ENCODE data around the gene HDHD3. TPM values are rescaled to one million over a fixed set of nuclear protein-coding genes. Genes with fewer than 3 reads are reported as not detected.

Gene HDHD3, protein sequence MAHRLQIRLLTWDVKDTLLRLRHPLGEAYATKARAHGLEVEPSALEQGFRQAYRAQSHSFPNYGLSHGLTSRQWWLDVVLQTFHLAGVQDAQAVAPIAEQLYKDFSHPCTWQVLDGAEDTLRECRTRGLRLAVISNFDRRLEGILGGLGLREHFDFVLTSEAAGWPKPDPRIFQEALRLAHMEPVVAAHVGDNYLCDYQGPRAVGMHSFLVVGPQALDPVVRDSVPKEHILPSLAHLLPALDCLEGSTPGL
- total RNA-seq = 9.1 to 10.7 TPM (median 10.2 TPM) in 3 replicates
- long read RNA-seq, transcript HDHD3-202 (3 exons, 1,497 nt) = major isoform, 14 of 27 reads
- long read RNA-seq, transcript HDHD3-203 (3 exons, 913 nt) = minor isoform, 11 of 27 reads
- long read RNA-seq, partial matches to known transcripts = 2 of 27 reads
- long read RNA-seq, other reads (novel, unspliced or antisense) = 0 of 27 reads

DNA sequence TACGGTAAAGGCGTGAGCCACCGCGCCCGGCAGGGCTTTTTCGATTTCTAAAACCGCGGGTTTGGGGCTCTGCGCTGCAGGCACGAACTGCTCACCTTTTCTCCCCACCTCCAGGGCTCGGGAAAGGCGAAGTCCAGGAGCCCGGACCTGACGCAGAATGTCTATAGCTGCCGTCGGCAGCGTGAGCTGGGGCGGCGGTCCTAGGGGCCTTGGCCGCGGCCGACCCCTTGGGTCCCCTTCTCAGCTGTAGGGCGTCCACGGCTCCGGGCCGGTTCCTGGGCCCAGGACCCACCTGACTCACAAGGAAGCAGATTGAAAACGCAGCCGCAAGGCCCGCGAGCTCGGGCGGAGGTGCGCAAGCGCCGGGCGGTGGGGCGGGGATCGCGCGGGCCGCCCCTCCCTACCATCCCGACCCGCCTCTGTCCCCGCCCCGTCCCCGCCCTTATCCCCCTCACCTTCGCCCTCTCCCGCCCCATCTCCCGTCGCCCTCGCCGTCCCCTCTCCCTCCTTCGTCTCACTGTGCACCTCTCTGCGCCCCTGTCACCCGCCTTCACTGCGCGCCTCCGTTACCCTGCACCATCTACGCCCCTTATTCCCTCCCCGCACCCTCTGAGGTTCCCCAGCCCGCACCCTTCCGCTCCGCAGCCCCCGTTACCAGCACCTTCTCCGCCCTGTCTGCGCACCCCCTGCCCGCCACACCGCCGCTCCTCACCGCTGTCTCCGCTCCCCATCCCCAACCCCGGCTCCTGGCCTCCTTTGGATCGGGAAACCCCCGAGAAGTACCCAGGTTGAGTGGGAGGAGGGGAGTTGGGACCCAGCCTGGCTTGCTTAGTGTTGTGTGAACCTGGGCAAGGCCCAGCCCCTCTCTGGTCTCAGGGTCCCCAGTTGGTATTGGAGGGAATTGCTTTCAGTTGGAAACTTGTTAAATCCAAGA lies at the start of gene HDHD3:
TSS of gene HDHD3 (minus strand) at position 353 of the 934 bp plus-strand sequence. CDS start 2,632 bp downstream, outside the sequence.
- H3K27me3 Mint-ChIP-seq (ENCODE audit: low read depth) = no peaks in the 10 kb centered on the region
- DNase-seq (ENCODE audit: low spot score) = no peak
- peaks cover 3% of the 10 kb centered on the region for H3K36me3 Mint-ChIP-seq (ENCODE audit: low read depth)
- peaks cover 6% of the 10 kb centered on the region for H3K4me1 Mint-ChIP-seq (ENCODE audit: low read depth)
- TF ChIP-seq, protein P1, sequence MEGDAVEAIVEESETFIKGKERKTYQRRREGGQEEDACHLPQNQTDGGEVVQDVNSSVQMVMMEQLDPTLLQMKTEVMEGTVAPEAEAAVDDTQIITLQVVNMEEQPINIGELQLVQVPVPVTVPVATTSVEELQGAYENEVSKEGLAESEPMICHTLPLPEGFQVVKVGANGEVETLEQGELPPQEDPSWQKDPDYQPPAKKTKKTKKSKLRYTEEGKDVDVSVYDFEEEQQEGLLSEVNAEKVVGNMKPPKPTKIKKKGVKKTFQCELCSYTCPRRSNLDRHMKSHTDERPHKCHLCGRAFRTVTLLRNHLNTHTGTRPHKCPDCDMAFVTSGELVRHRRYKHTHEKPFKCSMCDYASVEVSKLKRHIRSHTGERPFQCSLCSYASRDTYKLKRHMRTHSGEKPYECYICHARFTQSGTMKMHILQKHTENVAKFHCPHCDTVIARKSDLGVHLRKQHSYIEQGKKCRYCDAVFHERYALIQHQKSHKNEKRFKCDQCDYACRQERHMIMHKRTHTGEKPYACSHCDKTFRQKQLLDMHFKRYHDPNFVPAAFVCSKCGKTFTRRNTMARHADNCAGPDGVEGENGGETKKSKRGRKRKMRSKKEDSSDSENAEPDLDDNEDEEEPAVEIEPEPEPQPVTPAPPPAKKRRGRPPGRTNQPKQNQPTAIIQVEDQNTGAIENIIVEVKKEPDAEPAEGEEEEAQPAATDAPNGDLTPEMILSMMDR (IDR thresholded peaks at IDR 0.05) = no peak
- no peaks in the 10 kb centered on the region for H3K9me3 Mint-ChIP-seq (ENCODE audit: low read depth)
- peak within 1 kb of the TSS; percentile 78 for H3K4me3 Mint-ChIP-seq (ENCODE audit: unreplicated experiment)
- H3K27ac Mint-ChIP-seq (ENCODE audit: unreplicated experiment) = no peak within 1 kb of the TSS

DNA sequence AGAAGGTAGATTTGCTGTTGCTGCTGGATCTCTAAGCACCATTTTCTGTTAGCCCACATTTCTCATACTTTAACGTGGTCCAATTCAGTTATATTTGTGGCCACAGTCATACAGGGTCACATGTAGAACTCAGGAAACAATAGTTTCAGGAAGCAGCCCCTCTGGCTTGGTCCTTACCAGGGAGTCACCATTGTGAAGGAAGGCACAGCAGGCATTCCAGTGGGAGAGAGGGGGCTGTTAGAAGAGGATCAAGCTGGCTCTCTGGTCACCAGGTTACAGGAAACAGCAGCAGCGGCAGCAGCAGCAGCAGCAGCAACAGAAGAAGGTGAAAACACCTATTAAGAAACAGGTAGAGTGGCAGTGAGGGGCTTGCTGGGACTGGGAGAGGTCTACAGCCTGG lies 48.3 kb upstream of the HDHD3 start:
- TF ChIP-seq, protein P1 (IDR thresholded peaks at IDR 0.05) = no peak
- no peak overlapping the region for H3K4me3 Mint-ChIP-seq (ENCODE audit: unreplicated experiment)
- H3K36me3 Mint-ChIP-seq (ENCODE audit: low read depth) = no peaks in the 10 kb centered on the region
- H3K9me3 Mint-ChIP-seq (ENCODE audit: low read depth) = no peaks in the 10 kb centered on the region
- H3K27ac Mint-ChIP-seq (ENCODE audit: unreplicated experiment) = no peak overlapping the region
- no peaks in the 10 kb centered on the region for H3K4me1 Mint-ChIP-seq (ENCODE audit: low read depth)
- DNase-seq (ENCODE audit: low spot score) = no peak
- H3K27me3 Mint-ChIP-seq (ENCODE audit: low read depth) = no peaks in the 10 kb centered on the region

DNA sequence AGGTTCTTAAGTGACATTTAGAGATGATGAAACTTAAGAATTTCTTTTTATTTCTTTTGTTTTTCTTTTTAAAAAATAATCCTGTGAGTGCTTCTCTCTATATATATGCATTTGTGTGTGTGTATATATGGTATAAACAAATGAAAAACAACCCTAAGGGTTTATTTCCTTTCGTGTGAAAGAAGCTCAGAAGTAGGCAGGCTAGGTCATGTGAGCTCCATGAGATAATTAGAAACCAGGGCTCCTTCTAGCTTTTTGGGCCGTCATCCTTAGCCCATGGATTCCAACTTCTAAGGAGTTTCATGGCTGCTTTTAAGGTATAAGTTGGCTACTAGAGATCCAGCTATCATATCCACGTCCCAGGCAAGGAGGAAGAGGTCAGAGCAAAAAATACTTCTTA lies 44.9 kb upstream of the HDHD3 start:
- Mint-ChIP-seq H3K36me3 (ENCODE audit: low read depth) (no peaks in the 10 kb centered on the region), H3K4me1 (ENCODE audit: low read depth) (no peaks in the 10 kb centered on the region), H3K4me3 (ENCODE audit: unreplicated experiment) (no peak overlapping the region), H3K9me3 (ENCODE audit: low read depth) (no peaks in the 10 kb centered on the region), H3K27ac (ENCODE audit: unreplicated experiment) (no peak overlapping the region), H3K27me3 (ENCODE audit: low read depth) (no peaks in the 10 kb centered on the region)
- no peak for DNase-seq (ENCODE audit: low spot score)
- TF ChIP-seq, protein P1 (IDR thresholded peaks at IDR 0.05) = no peak

DNA sequence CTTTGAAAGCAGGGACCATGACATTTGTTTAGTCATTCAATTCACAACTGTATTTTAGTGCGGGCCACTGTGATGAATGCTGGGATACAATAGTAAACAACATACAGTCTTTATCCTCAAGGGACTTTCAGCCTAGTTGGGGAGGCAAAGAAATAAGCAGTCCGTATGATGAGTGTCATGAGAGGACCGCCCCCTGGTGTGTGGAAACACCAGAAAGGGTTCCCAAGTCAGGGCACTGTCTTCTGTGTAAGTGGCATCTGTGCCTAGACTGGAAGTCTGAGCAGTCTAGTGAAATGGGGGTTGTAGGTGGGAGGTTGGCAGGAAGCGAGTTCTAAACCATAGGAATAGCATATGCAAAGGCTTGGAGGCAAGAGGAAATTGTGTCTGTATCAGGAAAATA lies 40.6 kb upstream of the HDHD3 start:
- Mint-ChIP-seq H3K4me3 (ENCODE audit: unreplicated experiment) (no peak overlapping the region), H3K9me3 (ENCODE audit: low read depth) (no peaks in the 10 kb centered on the region)

More for the DNA sequence above, 40.6 kb upstream of the HDHD3 start:
- H3K27ac Mint-ChIP-seq (ENCODE audit: unreplicated experiment) = no peak overlapping the region
- TF ChIP-seq, protein P1 (IDR thresholded peaks at IDR 0.05) = no peak
- H3K36me3 Mint-ChIP-seq (ENCODE audit: low read depth) = no peaks in the 10 kb centered on the region
- no peaks in the 10 kb centered on the region for H3K27me3 Mint-ChIP-seq (ENCODE audit: low read depth)
- no peaks in the 10 kb centered on the region for H3K4me1 Mint-ChIP-seq (ENCODE audit: low read depth)
- no peak for DNase-seq (ENCODE audit: low spot score)
